Osteocyte (in vitro differentiated cells): ENCODE measurements around the gene RNF43. TPM values are rescaled to one million over a fixed set of nuclear protein-coding genes. Genes with fewer than 3 reads are reported as not detected.

Experiments used
- DNase-seq: peaks from one replicate; pipeline ENCODE4 v3.0.0; 2021; ENCODE audit warnings: mixed read lengths; ENCODE audit not compliant: unreplicated experiment; ENCODE audit errors: extremely low spot score
- H3K27ac Mint-ChIP-seq: one replicate; pipeline ENCODE4 v1.8.0; 2021; ENCODE audit warnings: mild to moderate bottlenecking, mixed read lengths; ENCODE audit not compliant: unreplicated experiment
- H3K27me3 Mint-ChIP-seq: one replicate; pipeline ENCODE4 v1.8.0; 2021; ENCODE audit warnings: mixed read lengths; ENCODE audit not compliant: unreplicated experiment
- H3K36me3 Mint-ChIP-seq: one replicate; pipeline ENCODE4 v1.8.0; 2021; ENCODE audit warnings: mixed read lengths; ENCODE audit not compliant: unreplicated experiment
- H3K4me1 Mint-ChIP-seq: one replicate; pipeline ENCODE4 v1.8.0; 2021; ENCODE audit warnings: mixed read lengths; ENCODE audit not compliant: unreplicated experiment
- H3K4me3 Mint-ChIP-seq: one replicate; pipeline ENCODE4 v1.8.0; 2021; ENCODE audit warnings: mild to moderate bottlenecking, moderate library complexity, mixed read lengths; ENCODE audit not compliant: unreplicated experiment
- H3K9me3 Mint-ChIP-seq: one replicate; pipeline ENCODE4 v1.8.0; 2021; ENCODE audit warnings: mixed read lengths; ENCODE audit not compliant: unreplicated experiment
- CTCF ChIP-seq: fragments of 200-600 bp; sonication (generic); IDR thresholded peaks from 2 replicates; pipeline ENCODE4 v1.5.0; 2021; ENCODE audit warnings: antibody characterized with exemption, mild to moderate bottlenecking, moderate library complexity
- total RNA-seq: library from RNA; stranded (reverse); gene quantifications from 2 replicates; pipeline ENCODE4 v1.2.1, GENCODE V29; 2021

The RNF43 gene
- total RNA-seq, 1 donor from 2014 or later: not detected

- Mint-ChIP-seq H3K4me1 (no peaks in the 10 kb centered on the region), H3K27me3 (peaks cover 39% of the 10 kb centered on the region), H3K36me3 (no peaks in the 10 kb centered on the region), H3K4me3 (no peak overlapping the region), H3K9me3 (no peaks in the 10 kb centered on the region), H3K27ac (no peak overlapping the region)
- DNase-seq: no peak
- TF ChIP-seq CTCF: no peak
Observed at GRCh38 chr17:58387834-58388233, 29.5 kb downstream of the RNF43 start.

- Mint-ChIP-seq H3K9me3 (no peaks in the 10 kb centered on the region), H3K4me3 (no peak overlapping the region), H3K36me3 (no peaks in the 10 kb centered on the region), H3K4me1 (no peaks in the 10 kb centered on the region), H3K27ac (no peak overlapping the region), H3K27me3 (peaks cover 43% of the 10 kb centered on the region)
- no peak for TF ChIP-seq CTCF
- DNase-seq: no peak
Observed at GRCh38 chr17:58386708-58387107, 30.6 kb downstream of the RNF43 start.

- DNase-seq: no peak
- Mint-ChIP-seq H3K4me3 (no peak overlapping the region), H3K27me3 (peaks cover 32% of the 10 kb centered on the region), H3K4me1 (no peaks in the 10 kb centered on the region), H3K27ac (no peak overlapping the region), H3K36me3 (no peaks in the 10 kb centered on the region), H3K9me3 (no peaks in the 10 kb centered on the region)
- TF ChIP-seq CTCF: no peak
Observed at GRCh38 chr17:58385359-58385899, 31.9 kb downstream of the RNF43 start.

GRCh38 chr17:58384897-58385296 is 32.4 kb downstream of the RNF43 start:
- Mint-ChIP-seq H3K27ac (no peak overlapping the region), H3K27me3 (peaks cover 30% of the 10 kb centered on the region), H3K4me1 (no peaks in the 10 kb centered on the region), H3K9me3 (no peaks in the 10 kb centered on the region), H3K36me3 (no peaks in the 10 kb centered on the region), H3K4me3 (no peak overlapping the region)
- DNase-seq: no peak
- TF ChIP-seq CTCF: no peak

GRCh38 chr17:58383892-58384462 is 33.4 kb downstream of the RNF43 start:
- Mint-ChIP-seq H3K4me3 (no peak overlapping the region), H3K9me3 (no peaks in the 10 kb centered on the region), H3K36me3 (no peaks in the 10 kb centered on the region), H3K27ac (no peak overlapping the region), H3K4me1 (no peaks in the 10 kb centered on the region), H3K27me3 (peaks cover 21% of the 10 kb centered on the region)
- TF ChIP-seq CTCF: no peak
- DNase-seq: no peak
